DOHH2 (cell line): ENCODE results near the gene ERP27.

Experiments used
- H3F3A ChIP-seq: fragments of 200-600 bp; sonication (generic), shearing (Covaris generic); 2 replicates; pipeline ENCODE4 v1.6.0; 2016; ENCODE audit warnings: antibody characterized with exemption, mild to moderate bottlenecking; ENCODE audit not compliant: control insufficient read depth, insufficient read depth
- H3K27ac ChIP-seq: fragments of 200-600 bp; sonication (generic); 2 replicates; pipeline ENCODE4 v1.5.1; 2014; ENCODE audit warnings: low read depth, mild to moderate bottlenecking, low read length, moderate library complexity
- H3K27me3 ChIP-seq: fragments of 200-600 bp; sonication (generic); 2 replicates; pipeline ENCODE4 v1.6.1; 2014; ENCODE audit warnings: mild to moderate bottlenecking, low read length, mixed read lengths; ENCODE audit not compliant: control insufficient read depth
- H3K36me3 ChIP-seq: fragments of 200-600 bp; sonication (generic); 2 replicates; pipeline ENCODE4 v1.6.1; 2014; ENCODE audit warnings: mild to moderate bottlenecking, low read length, moderate library complexity, mixed read lengths; ENCODE audit not compliant: control insufficient read depth
- H3K4me1 ChIP-seq: fragments of 200-600 bp; sonication (generic); 2 replicates; pipeline ENCODE4 v1.6.1; 2014; ENCODE audit warnings: mild to moderate bottlenecking, low read length, mixed read lengths; ENCODE audit not compliant: control insufficient read depth
- H3K4me2 ChIP-seq: fragments of 200-600 bp; sonication (generic); 2 replicates; pipeline ENCODE4 v1.6.0; 2014; ENCODE audit warnings: mild to moderate bottlenecking, low read length, moderate library complexity
- H3K4me3 ChIP-seq: fragments of 200-600 bp; sonication (generic); 2 replicates; pipeline ENCODE4 v1.5.1; 2014; ENCODE audit warnings: mild to moderate bottlenecking, low read length, mixed read lengths
- H3K79me2 ChIP-seq: fragments of 200-600 bp; sonication (generic); 2 replicates; pipeline ENCODE4 v1.6.1; 2014; ENCODE audit warnings: mild to moderate bottlenecking, low read length, mixed read lengths; ENCODE audit not compliant: control insufficient read depth
- H3K9me2 ChIP-seq: fragments of 200-600 bp; sonication (generic); replicated peaks from 2 replicates; pipeline ENCODE4 v1.6.1; 2014; ENCODE audit warnings: mild to moderate bottlenecking, low read length, mixed read lengths; ENCODE audit not compliant: control insufficient read depth
- H3K9me3 ChIP-seq: fragments of 200-600 bp; sonication (generic); 2 replicates; pipeline ENCODE4 v1.6.1; 2014; ENCODE audit warnings: antibody characterized with exemption, low read length, mixed read lengths; ENCODE audit not compliant: control insufficient read depth, insufficient read depth
- H4K20me1 ChIP-seq: fragments of 200-600 bp; sonication (generic); 2 replicates; pipeline ENCODE4 v1.6.0; 2014; ENCODE audit warnings: low read depth, mild to moderate bottlenecking, antibody characterized with exemption, low read length, moderate library complexity; ENCODE audit not compliant: control insufficient read depth, insufficient read depth
- EZH2phosphoT487 ChIP-seq: fragments of 200-600 bp; sonication (generic); IDR thresholded peaks from 2 replicates; pipeline ENCODE4 v1.6.1; 2017; ENCODE audit warnings: borderline replicate concordance, mild to moderate bottlenecking, antibody characterized with exemption, low read length, moderate library complexity, mixed read lengths
- TF ChIP-seq, protein P1 (sequence below): fragments of 200-600 bp; sonication (generic); IDR thresholded peaks from one replicate; pipeline ENCODE4 v1.5.1; 2014; ENCODE audit warnings: antibody characterized with exemption, mild to moderate bottlenecking, low read depth, low read length; ENCODE audit not compliant: poor library complexity, severe bottlenecking

ERP27 gene

DNA sequence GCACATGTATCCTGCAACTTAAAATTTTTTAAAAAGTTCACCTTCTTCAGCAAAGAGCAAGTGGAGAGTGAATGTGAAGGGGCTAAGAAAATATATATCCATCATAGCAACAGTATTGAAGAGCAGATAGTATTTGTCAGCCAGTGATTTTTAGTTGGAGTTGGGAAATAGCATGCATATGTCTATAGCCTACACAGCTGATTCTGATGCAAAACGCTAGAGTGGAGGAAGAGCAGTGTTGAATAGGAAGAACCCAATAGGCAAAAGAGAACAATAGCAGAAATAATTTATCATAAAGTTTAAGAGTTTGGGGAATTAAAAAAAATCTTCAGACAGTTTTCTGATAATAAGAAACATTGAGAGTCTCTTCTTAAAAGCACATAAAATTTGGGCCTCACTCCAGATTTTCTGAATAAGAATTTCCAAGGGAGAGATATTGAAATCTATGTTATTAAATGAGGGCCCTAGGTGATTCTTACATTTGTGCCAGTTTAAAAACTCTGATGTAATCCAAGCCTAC lies 46.5 kb upstream of the ERP27 start:
- Histone ChIP-seq H3K4me1 (peaks cover 18% of the 10 kb centered on the region), H4K20me1 (no peaks in the 10 kb centered on the region), H3K9me3 (no peaks in the 10 kb centered on the region), H3K79me2 (no peaks in the 10 kb centered on the region), H3K4me2 (no peak overlapping the region), H3K4me3 (no peak overlapping the region), H3K36me3 (no peaks in the 10 kb centered on the region), H3F3A (no peaks in the 10 kb centered on the region), H3K27me3 (no peaks in the 10 kb centered on the region), H3K27ac (no peak overlapping the region), H3K9me2 (no peaks in the 10 kb centered on the region)
- TF ChIP-seq EZH2phosphoT487 = no peak
- TF ChIP-seq, protein P1, sequence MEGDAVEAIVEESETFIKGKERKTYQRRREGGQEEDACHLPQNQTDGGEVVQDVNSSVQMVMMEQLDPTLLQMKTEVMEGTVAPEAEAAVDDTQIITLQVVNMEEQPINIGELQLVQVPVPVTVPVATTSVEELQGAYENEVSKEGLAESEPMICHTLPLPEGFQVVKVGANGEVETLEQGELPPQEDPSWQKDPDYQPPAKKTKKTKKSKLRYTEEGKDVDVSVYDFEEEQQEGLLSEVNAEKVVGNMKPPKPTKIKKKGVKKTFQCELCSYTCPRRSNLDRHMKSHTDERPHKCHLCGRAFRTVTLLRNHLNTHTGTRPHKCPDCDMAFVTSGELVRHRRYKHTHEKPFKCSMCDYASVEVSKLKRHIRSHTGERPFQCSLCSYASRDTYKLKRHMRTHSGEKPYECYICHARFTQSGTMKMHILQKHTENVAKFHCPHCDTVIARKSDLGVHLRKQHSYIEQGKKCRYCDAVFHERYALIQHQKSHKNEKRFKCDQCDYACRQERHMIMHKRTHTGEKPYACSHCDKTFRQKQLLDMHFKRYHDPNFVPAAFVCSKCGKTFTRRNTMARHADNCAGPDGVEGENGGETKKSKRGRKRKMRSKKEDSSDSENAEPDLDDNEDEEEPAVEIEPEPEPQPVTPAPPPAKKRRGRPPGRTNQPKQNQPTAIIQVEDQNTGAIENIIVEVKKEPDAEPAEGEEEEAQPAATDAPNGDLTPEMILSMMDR = no peak

DNA sequence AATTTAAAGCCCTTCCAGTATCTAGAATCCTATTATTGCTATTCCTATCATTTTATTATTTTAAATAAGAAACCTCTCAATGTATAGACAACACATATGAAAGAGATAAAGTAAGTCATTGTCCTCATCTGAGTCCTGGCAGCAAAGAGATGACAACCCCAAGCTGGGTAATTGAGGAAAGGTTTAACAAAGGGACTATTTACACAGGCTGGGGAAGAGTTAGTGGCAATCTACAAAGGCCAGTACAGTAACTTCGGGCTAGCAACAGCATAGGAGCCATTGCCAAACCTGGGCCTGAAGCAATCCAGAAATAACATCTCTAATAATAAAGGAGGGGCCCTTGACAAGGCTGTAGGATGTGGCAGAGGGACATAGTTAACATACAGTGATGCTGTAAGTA lies 45.7 kb upstream of the ERP27 start:
- Histone ChIP-seq H3K4me1 (peaks cover 13% of the 10 kb centered on the region), H3K9me3 (no peaks in the 10 kb centered on the region), H3K9me2 (no peaks in the 10 kb centered on the region), H3K4me2 (no peak overlapping the region), H3F3A (no peaks in the 10 kb centered on the region), H3K27me3 (no peaks in the 10 kb centered on the region), H4K20me1 (no peaks in the 10 kb centered on the region), H3K4me3 (no peak overlapping the region), H3K27ac (no peak overlapping the region), H3K79me2 (no peaks in the 10 kb centered on the region), H3K36me3 (no peaks in the 10 kb centered on the region)
- TF ChIP-seq, protein P1 = no peak
- TF ChIP-seq EZH2phosphoT487 = no peak

DNA sequence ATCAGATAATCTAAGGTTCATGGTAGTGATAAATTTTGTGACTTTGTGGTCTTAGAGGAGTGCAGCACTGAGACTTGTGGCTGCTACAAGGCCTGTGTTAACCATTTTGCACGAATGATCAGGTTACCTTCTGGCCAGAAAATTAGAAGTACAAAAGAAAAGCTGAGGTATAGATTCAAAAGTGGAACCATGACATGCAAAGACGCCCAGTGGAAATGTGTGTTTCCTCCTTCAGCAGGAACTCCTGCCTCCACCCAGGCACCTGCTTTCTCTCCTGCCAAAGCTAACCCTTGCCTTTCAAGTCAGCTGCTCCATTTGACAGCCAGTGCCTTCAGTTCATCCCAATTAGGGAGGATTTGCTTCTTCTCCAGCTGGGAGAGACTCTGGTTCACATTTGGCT lies 44.7 kb upstream of the ERP27 start:
- Histone ChIP-seq H3F3A (no peaks in the 10 kb centered on the region), H3K4me3 (no peak overlapping the region), H3K36me3 (no peaks in the 10 kb centered on the region), H3K27ac (no peak overlapping the region), H3K4me2 (no peak overlapping the region), H3K9me3 (no peaks in the 10 kb centered on the region), H3K9me2 (no peaks in the 10 kb centered on the region), H4K20me1 (no peaks in the 10 kb centered on the region), H3K27me3 (no peaks in the 10 kb centered on the region), H3K4me1 (peaks cover 11% of the 10 kb centered on the region), H3K79me2 (no peaks in the 10 kb centered on the region)
- no peak for TF ChIP-seq EZH2phosphoT487
- TF ChIP-seq, protein P1 = no peak

DNA sequence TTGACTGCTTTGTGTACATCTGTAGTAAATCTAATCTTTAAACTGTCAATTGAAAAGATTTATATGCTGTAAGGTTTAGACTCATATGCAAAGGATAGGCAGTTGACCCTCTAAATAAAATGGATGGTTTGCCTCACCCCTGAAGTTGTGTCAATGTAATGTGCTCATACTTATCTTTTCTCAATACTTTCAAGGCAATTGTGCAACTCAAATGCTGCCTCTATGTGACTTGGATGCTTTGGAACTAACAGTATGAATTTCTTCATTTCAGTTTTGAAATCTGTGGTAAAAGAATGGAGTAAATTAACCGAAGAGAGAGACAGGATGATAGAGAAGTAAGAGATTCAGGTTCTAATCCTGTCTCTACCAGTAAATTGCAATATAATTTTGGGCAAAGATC lies 44.2 kb upstream of the ERP27 start:
- H3F3A ChIP-seq = no peaks in the 10 kb centered on the region
- no peaks in the 10 kb centered on the region for H3K9me3 ChIP-seq
- no peaks in the 10 kb centered on the region for H3K79me2 ChIP-seq
- no peaks in the 10 kb centered on the region for H3K9me2 ChIP-seq
- no peaks in the 10 kb centered on the region for H3K27me3 ChIP-seq
- H3K4me2 ChIP-seq = no peak overlapping the region
- no peaks in the 10 kb centered on the region for H4K20me1 ChIP-seq
- TF ChIP-seq, protein P1 = no peak
- no peak for TF ChIP-seq EZH2phosphoT487
- H3K36me3 ChIP-seq = no peaks in the 10 kb centered on the region
- H3K27ac ChIP-seq = no peak overlapping the region
- no peak overlapping the region for H3K4me3 ChIP-seq
- peaks cover 10% of the 10 kb centered on the region for H3K4me1 ChIP-seq
